Activated CD4-positive, alpha-beta T cell treated with anti-CD3 and anti-CD28 coated beads, Interleukin-2, amount 50 U/mL, for 24 hours (primary cell): Measurements from ENCODE around the gene TERT.
"Not testable (repeated sequence)": the region's sequence is repeated elsewhere in the genome, so short reads cannot be mapped to it uniquely, and the experiment has no call there.

Experiments
- DNase-seq, 2 donors: peaks; one replicate each; pipeline ENCODE4 v3.0.0-alpha.2; 2020; ENCODE audit warnings: low read depth in 1 of 2, low spot score in 1 of 2

Gene TERT

GRCh38 chr5:1331861-1332405 lies 37.1 kb upstream of the TERT start:
- no peak for DNase-seq

DNA sequence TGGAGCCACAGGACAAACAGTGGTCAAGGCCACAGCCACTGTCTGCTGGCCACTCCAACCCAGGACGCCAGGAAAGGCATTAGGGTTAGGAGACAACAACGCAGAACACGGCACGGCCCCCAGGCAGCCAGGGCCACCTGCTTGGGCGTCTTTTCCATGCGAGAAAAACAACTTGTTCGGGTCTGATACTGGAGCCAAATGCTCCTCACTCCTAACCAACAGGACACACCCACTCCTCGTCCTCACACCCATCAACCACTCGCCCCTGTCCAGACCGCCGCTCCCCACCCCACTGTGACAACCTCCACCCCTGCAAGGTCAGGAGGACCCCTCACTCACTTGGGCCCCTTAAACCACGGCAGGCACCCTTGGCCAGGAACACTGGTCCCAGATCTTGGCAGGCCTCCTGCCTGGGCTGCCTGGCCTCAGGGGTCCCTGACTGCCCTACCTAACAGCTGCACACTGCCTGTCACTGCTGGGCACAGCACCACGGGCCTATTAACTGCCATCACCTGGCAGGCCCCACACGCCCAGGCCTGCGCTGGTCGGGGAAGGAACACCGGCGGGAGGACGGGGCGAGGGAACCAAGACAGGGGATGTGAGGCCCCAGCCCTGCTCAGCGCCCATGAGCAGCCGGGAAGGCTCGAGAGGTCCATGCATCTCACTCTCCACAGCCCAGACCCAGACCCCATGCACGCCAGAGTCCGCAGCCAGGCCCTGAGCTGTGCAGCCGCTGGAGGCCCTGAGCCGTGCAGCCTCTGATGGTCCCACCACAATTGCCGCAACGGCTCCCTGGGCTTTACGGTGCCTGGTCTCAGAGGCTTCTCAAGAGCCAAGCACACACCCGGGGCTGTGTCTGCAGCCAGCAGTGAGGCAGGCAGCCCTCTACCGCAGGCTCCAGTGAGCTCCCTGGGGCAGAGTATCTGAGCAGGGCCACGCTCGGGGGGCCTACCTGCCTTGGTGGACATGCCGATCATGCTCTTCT lies 36.3 kb upstream of the TERT start:
- no peak for DNase-seq

DNA sequence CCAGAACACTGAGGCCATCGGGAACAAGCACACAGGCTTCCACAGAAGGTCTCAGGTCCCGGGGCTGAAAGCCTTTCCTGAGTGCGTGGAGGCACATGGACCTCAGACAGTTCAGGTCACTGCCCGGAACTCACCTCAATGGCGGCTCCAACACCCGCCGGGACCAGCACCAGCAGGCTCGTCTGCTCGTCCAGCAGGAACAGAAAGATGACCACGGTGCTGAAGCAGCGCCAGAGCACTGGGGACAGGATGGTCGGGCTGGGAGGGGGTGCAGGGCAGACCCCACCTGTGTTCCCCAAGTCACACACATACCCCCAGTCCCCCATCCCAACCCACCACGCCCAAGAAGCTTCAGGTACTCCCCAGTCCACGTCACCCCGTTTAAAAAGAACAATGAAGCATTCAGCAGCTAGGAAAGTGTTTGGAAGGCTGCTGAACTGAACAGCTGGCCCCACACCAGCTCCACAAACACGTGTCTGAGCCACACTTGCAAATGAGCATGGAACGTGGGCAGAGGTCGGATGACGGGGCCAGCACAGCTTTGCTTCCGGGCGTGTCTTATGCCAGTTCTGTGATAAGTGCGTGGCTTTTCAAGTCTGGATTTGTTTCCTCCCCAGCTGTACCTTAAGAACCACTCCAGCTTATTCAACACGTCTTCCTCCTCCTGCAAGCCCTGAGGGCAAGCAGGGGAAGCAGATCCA lies 35.4 kb upstream of the TERT start:
- no peak for DNase-seq

- DNase-seq: no peak
These were observed 34.3 kb upstream of the TERT start for GRCh38 chr5:1329111-1329579.

DNA sequence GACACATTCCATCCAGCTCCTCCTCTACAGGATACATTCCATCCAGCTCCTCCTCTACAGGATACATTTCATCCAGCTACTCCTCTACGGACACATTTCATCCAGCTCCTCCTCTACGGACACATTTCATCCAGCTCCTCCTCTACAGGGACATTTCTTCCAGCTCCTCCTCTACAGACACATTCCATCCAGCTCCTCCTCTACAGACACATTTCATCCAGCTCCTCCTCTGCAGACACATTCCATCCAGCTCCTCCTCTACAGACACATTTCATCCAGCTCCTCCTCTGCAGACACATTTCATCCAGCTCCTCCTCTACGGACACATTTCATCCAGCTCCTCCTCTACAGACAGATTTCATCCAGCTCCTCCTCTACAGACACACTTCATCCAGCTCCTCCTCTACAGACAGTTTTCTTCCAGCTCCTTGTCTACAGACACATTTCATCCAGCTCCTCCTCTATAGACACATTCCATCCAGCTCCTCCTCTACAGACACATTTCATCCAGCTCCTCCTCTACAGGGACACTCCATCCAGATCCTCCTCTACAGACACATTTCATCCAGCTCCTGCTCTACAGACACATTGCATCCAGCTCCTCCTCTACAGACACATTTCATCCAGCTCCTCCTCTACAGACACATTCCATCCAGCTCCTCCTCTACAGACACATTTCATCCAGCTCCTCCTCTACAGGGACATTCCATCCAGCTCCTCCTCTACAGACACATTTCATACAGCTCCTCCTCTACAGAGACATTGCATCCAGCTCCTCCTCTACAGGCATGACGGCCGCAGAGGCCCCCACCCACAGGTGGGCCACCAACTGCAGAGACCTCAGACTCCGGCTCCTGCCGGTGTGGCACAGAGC lies 33.6 kb upstream of the TERT start:
- DNase-seq: not testable (repeated sequence)

- not testable (repeated sequence) for DNase-seq
These were observed 32.3 kb upstream of the TERT start for GRCh38 chr5:1326901-1327756.

DNA sequence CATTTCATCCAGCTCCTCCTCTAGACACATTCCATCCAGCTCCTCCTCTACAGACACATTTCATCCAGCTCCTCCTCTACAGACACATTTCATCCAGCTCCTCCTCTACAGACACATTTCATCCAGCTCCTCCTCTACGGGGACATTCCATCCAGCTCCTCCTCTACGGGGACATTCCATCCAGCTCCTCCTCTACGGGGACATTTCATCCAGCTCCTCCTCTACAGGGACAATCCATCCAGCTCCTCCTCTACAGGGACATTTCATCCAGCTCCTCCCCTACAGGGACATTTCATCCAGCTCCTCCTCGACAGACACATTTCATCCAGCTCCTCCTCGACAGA lies 31.6 kb upstream of the TERT start:
- not testable (repeated sequence) for DNase-seq

DNA sequence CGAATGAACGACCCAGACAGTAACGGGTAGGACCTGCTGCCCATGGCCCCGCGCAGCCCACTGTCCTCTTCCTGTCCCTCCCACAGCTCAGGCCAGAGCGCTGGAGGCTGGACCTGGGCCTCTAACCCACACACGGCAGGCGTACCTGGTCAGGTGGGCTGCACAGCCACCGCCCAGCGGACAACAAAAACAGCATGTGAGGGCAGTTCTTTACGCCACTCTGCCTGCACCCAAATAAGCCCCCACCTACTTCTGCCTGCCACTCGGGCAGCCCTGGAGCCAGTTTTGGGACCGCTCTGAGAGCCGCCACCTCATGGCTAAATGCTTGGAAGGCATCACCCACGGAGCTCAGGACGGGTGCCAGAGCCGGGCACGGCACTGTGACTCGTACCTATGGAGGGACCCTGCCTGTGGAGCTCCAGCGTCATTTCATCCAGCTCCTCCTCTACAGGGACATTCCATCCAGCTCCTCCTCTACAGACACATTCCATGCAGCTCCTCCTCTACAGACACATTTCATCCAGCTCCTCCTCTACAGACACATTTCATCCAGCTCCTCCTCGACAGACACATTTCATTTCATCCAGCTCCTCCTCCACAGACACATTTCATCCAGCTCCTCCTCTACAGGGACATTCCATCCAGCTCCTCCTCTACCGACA lies 31.1 kb upstream of the TERT start:
- no peak for DNase-seq

GRCh38 chr5:1325191-1325741 lies 30.4 kb upstream of the TERT start:
- no peak for DNase-seq

GRCh38 chr5:1324719-1325190 lies 29.9 kb upstream of the TERT start:
- no peak for DNase-seq

GRCh38 chr5:1324301-1324700 lies 29.4 kb upstream of the TERT start:
- DNase-seq: no peak

- no peak for DNase-seq
These were observed 28.9 kb upstream of the TERT start for GRCh38 chr5:1323803-1324173.

DNA sequence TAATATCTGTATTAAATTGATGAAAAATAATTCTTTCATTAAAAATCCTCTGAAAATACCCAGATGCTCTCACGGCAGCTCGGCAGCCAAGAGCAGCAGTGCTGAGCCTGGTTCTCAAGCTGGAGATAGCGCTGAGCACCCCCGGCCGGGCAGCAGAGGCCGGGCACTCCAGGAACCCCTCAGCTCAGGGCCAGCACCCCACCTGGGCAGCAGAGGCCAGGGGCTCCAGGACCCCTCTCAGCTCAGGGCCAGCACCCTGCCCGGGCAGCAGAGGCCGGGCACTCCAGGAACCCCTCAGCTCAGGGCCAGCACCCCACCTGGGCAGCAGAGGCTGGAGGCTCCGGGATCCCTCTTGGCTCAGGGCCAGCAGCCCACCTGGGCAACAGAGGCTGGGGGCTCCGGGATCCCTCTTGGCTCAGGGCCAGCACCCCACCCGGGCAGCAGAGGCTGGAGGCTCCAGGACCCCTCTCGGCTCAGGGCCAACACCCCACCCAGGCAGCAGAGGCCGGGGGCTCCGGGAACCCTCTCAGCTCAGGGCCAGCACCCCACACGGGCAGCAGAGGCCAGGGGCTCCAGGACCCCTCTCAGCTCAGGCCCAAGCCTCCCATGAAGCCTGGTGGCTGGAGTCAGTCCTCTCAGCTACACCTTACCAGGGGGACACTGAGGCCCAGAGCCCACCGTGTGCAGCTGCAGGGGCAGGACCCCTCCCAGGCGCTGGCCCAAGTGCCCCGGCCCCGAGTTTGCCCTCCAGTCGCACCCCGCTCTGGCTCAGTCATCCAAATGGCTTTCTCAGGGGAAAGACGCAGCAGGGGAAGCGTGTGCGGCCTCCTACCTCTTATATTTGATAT lies 28.3 kb upstream of the TERT start:
- no peak for DNase-seq

GRCh38 chr5:1322036-1322900 lies 27.4 kb upstream of the TERT start:
- DNase-seq: no peak

GRCh38 chr5:1321576-1321975 lies 26.7 kb upstream of the TERT start:
- no peak for DNase-seq

GRCh38 chr5:1320436-1321344 lies 25.8 kb upstream of the TERT start:
- DNase-seq: no peak
